Mucosa of gallbladder (tissue), 1 donor: ENCODE results near the gene UBAC2. TPM values are rescaled to one million over a fixed set of nuclear protein-coding genes. Genes with fewer than 3 reads are reported as not detected.

Experiments used
- DNase-seq: peaks from one replicate; pipeline ENCODE4 v3.0.0-alpha.2; 2020; ENCODE audit warnings: low spot score
- total RNA-seq: library from RNA; stranded (reverse); gene quantifications from one replicate; pipeline ENCODE4 v1.2.1, GENCODE V29; 2021
- donor health status: DM: no; HTN: no; CAD: no.

The UBAC2 gene
- total RNA-seq, 1 donor from 2014 or later, result 65.8 TPM

- no peak for DNase-seq
Measured at GRCh38 chr13:99311748-99312492, 111.3 kb downstream of the UBAC2 start.

- peak; percentile 70 for DNase-seq
Measured at GRCh38 chr13:99312493-99312883, 111.8 kb downstream of the UBAC2 start.

GRCh38 chr13:99313501-99313900 is 112.8 kb downstream of the UBAC2 start:
- no peak for DNase-seq

GRCh38 chr13:99313941-99314340 is 113.3 kb downstream of the UBAC2 start:
- no peak for DNase-seq

GRCh38 chr13:99314640-99315176 is 114.1 kb downstream of the UBAC2 start:
- DNase-seq, result no peak

GRCh38 chr13:99315186-99315585 is 114.5 kb downstream of the UBAC2 start:
- no peak for DNase-seq

GRCh38 chr13:99316224-99316623 is 115.6 kb downstream of the UBAC2 start:
- DNase-seq, result no peak

GRCh38 chr13:99316657-99317256 is 116.1 kb downstream of the UBAC2 start:
- no peak for DNase-seq

- no peak for DNase-seq
Measured at GRCh38 chr13:99320693-99321481, 120.2 kb downstream of the UBAC2 start.

GRCh38 chr13:99321709-99322108 is 121.1 kb downstream of the UBAC2 start:
- DNase-seq, result no peak

GRCh38 chr13:99322297-99323103 is 121.8 kb downstream of the UBAC2 start:
- DNase-seq, result no peak

GRCh38 chr13:99323488-99323887 is 122.8 kb downstream of the UBAC2 start:
- no peak for DNase-seq

- no peak for DNase-seq
Measured at GRCh38 chr13:99326012-99326411, 125.4 kb downstream of the UBAC2 start.

- no peak for DNase-seq
Measured at GRCh38 chr13:99327126-99327525, 126.5 kb downstream of the UBAC2 start.

- no peak for DNase-seq
Measured at GRCh38 chr13:99327761-99328160, 127.1 kb downstream of the UBAC2 start.

- no peak for DNase-seq
Measured at GRCh38 chr13:99329477-99329876, 128.8 kb downstream of the UBAC2 start.

- no peak for DNase-seq
Measured at GRCh38 chr13:99330942-99331341, 130.3 kb downstream of the UBAC2 start.

GRCh38 chr13:99331881-99332293 is 131.2 kb downstream of the UBAC2 start:
- DNase-seq, result no peak

GRCh38 chr13:99332456-99332855 is 131.8 kb downstream of the UBAC2 start:
- no peak for DNase-seq

- no peak for DNase-seq
Measured at GRCh38 chr13:99334221-99334620, 133.6 kb downstream of the UBAC2 start.

- no peak for DNase-seq
Measured at GRCh38 chr13:99335087-99335486, 134.4 kb downstream of the UBAC2 start.

GRCh38 chr13:99335603-99336002 is 134.9 kb downstream of the UBAC2 start:
- peak; percentile 7 for DNase-seq
